Stimulated activated CD4-positive, alpha-beta T cell treated with anti-CD3 and anti-CD28 coated beads, Interleukin-15, amount 100 ng/mL, for 48 hours (primary cell): ENCODE data around the gene CHIT1.

Experiments
- DNase-seq, 2 donors: peaks; one replicate each; pipeline ENCODE4 v3.0.0-alpha.2; 2020; ENCODE audit warnings: low read depth in 2 of 2

CHIT1 gene

DNA sequence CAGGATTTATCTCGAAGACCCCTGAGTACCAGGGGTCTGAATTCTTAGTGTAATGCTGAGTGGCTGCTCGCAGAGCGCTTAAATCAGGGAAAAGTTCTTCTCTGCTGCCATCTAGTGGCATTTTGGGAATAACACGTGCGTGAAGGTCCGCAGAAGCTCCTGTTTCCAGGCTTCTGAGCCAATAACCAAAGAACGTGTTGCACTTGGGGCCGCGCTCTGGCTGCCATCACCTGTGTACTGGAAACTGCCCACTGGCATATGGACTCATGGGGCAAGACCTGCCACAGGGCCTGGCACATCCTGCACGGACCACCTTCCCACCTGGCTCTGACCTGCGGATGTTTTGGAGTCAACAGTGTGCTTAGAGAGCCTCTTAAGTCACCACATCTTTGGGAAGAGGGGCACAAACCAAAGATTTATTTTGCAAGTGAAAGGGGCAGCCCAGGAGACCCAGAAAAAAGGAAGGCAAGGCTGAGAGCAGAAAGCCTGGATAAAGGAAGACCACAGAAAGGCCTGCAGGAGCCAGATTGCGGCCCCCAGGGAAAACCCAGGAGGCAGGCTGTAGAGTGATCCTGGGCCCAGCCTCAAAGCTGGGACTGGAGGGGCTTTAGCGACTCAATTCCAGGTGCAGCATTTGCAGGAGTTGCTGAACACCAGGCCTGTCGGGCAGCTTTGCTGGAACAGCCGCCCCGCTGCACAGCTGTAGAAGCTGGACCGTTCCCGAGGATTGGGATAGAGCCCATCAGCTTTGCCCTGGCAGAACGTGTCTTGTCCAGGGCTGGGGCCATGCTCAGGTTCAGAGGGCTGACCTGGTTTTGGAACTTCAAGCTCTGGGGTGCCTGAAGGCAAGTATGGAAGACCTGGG is 13.0 kb downstream of the CHIT1 start:
- DNase-seq = peak; percentile 15 to 45

DNA sequence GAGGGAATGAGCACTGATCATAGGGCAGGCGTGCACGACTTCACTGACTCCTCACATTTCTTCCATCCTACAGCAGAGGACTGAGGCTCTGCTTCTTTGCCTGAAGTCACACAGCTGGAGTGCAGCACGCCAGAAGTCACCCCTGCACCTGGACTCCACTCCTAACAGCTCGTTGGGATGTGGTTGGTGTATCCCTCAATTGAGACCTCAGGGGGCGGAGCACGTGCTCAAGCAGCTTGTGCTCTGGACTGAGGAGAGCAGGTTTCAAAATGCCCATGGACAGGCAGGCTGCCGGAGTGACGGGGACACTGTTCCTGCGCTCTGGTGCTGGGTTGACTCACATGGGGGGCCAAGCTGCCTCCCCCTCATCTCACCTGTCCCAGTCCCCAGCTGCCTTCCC is 13.9 kb downstream of the CHIT1 start:
- DNase-seq = no peak

DNA sequence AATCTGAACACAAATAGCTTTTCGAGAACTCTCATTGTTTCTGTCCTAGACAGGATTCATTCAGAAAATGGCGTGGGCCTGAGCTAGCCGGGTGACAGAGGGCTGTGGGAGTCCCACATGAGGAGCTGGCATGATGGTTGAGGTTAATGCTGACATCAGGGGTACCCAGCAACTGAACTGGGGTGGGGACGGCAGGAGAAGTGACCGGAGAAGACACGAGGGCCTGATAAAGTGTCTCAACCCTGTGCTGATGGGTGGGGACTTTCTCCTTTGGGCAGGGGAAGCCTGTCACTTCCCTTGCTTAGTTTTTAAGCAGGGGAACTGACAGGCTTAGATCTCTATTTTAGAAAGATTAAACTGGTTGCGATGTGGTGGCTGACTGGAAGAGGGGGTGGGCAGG is 14.6 kb downstream of the CHIT1 start:
- DNase-seq = no peak

DNA sequence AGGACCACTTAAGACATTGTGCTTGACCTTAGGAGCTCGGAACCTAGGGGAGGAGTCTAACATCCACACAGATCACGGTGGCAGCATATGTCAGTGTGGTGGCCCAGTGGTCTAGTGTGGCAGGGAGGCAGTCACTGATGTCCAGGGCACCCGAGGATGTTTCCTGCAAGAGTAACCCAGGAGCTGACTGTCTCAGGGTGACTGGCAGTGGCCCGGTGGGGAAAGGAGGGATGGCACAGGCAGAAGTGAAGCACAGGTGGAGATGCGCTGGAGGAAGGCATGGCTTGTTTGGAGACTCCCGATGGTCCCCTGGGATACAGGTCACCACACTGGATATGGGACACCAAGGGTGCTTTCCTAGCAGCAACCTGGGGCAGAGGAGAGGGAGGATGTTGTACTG is 16.3 kb downstream of the CHIT1 start:
- no peak for DNase-seq

DNA sequence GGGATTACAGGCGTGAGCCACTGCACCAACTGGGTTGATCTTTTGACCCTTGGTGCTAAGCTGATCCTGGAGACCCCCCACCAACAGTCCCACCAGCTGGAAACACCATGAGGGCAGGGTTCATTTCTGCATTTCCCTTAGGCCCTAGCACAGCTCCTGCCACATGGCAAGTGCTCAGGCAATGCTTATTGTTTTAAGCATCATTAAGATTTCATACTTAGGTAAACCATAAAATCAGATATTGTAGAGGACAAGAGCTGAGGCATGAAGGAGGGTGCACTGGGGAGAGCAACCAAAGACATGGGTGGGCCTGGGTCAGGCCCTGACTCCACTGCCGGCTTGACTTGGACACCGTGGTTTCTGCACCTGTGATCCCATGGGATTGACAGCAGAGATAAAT is 17.7 kb downstream of the CHIT1 start:
- no peak for DNase-seq

DNA sequence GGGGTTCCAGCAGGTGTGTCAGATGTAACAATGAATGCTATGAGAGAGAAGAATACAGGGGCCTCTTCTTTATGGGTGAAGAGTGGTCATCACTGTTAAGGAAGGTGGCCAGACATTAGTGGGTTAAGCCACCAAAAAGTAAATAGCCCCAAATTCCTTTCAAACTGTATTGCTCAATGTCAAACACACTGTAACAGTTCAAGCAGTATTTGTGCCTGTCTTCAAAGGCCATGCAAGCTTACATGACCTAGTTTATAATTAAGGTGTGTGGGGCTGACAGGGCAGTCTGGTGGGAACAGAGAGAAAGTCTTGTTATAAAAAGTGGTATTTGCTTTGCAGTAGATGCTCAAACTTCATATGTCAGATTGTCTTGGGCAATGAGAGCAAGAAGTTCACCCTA is 18.5 kb downstream of the CHIT1 start:
- no peak for DNase-seq

DNA sequence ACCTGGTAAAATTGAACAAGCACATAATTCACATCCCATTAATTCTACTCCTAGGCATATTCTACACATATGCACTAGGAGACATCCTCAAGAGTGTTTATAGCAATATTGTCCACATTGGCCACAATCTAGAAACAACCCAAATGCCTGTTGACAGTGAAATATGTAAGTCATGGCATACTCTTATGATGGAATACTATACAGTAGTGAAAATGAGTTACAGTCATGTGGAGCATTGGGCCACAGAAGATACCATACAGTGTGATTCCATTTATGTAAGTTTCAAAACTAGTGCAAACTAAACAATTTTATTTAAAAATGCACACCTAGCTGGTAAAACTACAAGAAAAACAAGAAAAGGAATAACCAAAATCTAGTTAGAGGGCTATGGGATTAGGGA is 19.1 kb downstream of the CHIT1 start:
- DNase-seq = no peak

DNA sequence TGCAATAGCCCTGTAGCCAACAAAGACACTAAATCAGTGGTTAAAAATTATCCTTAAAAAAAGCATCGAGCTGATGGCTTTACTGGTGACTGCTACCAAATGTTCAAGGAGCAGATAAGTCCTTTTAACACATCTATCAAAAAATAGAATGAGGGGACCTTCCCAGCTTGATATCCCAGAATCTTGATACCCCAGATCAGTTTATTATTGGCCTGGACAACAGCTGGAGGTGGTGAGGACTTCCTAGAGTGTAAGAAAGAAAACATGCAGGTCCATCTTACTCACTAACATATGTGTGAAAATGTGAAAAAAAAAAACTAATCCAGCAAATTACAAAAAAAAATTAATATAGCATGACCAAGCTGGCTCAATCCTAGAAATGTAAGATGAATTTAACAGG is 21.3 kb downstream of the CHIT1 start:
- DNase-seq = no peak

DNA sequence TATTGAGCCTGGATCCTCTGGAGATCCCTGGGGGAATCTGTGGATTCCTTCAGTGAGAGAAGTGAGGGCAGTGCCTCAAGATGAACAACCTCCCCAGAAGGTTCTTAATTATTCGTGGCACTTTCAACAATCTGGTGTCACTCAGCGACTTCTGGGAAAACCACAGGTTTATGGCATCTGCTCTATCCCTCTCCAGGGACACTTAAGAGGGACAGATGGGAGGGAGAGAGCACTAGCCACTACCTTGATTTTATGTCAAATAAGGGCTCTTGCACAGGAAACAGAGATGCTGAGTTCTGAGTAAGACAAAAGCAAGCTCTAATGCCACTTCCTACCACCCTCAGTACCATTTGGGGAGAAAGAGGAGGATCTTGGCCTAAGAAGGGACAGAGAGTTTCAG is 21.7 kb downstream of the CHIT1 start:
- DNase-seq = no peak

DNA sequence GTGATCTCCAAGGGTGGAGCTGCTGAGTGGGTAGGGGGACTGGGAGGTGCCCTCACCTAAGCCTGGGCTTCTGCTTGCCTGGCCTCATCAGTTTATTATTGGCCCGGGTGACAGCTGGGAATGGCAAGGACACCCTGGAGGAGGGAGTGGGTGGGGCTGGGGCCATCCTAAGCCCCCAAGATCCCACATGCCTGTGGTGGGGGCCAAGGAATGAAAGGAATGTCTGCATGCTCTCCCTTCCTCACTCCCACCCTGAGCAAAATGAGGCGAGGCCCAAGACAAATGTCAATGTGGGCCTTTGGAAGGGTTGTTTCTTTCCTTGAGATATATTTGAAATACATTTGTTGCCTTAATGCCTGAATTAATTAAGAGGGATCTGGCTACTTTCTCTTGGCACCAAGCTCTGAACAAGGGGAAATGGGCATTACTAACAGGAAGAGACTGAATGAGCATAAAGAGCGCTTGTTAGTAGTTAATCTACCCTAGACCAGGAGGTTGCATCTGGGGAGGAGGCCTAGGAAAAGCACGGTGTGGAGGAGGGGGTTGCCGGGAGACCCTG is 23.3 kb downstream of the CHIT1 start:
- DNase-seq = no peak

DNA sequence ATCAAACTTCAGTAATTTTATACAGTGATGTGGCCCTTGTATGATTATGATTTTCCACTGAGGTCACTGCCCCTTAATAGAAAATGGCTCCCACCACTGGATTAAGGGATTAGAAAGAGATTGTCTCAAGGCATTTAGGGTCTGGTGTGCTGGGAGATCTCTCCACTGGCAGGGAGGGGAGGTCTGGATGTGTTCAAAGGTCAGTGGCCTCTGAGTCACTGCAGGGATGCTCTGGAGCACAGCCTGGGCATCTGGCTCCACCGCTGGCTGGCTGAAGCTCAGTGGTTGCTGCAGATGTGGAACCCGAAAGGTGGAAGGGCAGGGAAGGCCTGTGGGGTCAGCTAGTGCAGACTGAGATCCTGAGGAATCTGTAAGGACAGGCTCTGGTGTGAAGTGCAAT is 24.7 kb downstream of the CHIT1 start:
- no peak for DNase-seq

DNA sequence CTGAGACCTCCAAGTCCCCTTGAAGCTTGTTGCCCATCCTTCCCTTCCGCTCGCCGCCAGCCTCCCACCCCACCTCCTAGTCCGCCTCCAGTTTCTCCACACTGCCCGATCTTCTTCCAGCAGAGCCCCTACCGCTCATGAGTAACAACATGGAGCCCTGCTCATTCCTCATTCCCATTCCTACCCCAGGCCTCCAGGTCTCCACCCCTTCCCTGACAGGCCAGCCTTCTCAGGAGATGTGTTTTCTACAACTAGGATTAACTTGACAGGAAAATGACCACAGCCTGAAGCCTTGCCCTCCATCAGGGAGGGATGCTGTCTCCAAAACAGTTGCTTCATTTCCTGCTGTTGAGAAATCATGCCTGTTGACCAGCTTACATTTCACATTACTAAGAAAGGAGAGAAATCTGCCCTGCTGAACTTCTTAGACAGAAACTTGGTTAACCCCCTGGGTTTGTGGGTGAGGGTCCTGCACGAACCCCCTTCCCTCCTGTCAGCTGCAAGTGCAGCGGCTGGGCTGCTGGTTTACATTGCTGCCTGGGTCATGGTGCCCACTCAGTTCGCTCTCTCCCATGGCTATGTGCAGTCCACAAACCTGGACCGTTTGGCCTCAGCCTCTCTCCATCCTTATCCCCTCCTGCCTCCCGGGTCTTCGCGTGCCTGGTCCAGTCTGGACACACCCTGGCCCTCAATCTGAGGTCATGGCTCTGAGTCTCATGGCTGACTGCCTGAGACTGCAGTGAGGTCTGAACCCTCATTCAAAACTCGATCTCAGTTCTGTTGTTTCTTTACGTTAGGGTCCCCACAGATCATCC is 26.8 kb downstream of the CHIT1 start:
- DNase-seq = no peak

DNA sequence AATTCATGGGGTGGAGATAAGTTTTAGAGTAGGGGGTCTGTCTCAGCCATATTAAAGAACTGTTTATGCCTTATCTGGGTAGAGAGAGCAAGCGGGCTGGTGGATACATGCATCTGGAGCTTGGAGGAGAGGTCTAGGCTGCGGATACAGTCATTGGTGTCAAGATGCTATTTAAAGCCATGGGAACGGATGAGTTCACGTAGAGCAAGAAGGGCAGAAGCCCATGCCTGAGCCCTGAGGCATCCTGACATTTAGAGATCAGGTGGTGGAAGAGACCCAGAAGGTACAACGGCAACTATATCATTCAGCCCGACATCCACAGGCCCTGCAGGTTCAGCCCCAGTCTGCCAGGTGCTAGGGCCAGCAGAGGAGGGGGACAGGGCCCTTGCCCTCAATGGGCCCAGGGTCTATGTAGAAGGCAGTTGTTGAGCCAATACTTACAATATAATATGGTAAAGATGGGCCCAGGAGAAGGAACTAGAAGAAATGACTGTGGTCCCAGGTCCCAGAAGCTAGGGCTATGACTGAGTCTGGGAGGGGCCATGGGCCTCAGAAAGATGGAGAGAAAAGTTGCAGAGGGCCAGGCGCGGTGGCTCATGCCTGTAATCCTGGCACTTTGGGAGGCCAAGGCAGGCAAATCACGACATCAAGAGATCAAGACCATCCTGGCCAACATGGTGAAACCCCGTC is 27.8 kb downstream of the CHIT1 start:
- DNase-seq = no peak

DNA sequence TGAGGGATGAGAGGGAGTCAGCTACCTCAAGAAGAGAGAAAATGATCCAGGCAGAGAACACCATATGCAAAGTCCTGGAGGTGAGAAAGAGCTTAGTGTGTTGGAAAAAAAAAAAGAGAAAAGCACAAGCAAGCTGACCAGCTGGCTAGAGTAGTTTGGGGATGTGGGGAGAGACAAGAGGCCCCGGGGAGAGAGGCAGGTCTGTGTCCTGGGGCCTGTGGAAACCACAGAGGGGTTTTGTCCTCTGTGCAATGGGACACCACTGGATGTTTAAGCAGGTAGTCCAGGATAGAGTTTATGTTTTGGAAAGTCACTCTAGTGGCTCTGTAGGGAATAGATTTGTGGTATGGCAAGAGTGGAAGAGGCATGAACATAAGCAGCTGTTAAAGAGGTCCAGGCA is 28.6 kb downstream of the CHIT1 start:
- DNase-seq = no peak

DNA sequence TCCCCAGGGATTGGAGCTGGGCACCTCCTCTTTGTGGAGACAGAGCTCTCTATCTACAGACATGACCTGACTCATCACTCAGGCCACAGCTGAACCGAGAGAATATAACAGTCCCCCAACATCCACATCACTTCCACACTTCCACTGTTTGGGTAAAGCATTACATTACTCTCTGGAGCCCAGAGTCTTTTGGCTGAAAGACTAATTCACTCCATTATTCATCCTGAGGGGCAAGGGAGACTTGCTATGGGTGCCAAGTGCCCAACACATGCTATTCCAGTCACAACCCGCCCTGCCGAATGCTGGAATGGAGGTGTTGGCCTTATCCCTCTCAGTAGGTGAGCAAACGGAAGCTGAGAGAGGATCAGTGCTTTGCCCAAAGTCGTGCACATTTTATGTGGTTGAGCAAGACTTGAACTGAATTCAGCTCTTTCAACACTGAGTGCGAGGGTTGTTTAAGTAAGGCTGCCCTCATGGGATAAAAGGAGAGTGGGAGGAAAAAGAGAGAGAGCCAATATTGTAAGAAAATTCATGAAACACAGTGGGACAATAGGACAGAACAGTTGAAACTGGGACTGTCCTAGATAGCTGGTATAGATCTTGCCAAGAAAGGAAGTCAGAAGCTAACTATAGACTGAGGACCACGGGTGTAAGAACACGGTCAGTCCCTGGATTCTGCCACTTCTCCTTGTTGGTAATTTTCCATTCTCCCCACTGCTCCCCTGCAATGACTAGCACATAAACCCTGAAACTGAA is 29.5 kb downstream of the CHIT1 start:
- no peak for DNase-seq

DNA sequence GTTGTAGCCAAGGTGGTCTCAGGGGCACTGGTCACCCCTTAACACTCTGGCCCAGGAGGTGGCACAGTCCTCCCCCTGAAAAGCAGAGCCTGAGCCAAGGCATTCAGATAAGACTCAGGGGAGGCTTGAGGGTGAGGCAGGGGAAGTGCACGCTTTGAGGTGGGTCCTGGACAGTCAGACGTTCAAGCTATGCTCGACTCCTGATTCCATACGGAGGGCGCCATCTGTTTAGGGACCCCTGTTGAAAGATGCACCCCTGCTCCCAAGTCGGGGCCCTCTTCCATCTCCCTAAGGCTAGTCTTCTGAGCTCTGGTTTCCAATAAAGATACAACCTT is 30.0 kb downstream of the CHIT1 start:
- no peak for DNase-seq

DNA sequence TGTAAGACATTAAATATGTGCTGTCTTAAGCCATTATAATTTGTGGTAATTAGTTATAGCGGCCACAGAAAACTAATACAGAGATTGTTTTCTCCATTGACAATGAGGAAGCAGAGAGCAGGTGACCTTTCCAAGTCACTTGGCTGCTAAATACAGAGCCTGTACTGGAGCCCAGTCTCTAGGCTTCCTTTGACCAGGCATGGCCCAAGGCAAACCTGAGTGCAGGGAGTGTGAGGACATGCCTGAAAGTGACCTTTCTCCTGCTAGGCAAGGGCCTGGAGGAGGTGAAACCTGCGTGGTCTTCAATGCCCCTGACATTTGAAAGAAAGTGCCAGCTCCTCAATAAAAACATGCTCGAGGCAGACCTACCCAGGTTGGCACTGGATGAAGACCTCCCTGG is 30.5 kb downstream of the CHIT1 start:
- no peak for DNase-seq

DNA sequence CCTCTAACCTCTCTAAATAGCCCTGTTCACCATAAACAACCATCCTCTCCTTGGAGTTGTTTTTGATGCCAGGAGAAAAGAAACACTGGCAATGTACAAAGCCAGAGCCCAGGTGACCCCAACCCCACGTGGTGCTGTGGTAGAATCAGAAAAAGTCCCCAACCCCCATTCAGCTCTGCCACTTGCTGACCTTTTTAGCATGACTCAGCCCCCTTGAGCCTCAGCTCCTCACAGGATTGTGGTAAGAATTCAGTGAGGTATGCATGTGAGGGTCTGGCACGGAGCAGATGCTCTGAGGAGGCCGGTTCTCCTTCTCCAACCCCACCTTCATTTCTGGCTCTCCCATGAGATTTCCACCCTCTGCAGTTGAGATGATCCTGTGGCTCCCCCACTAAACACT is 31.8 kb downstream of the CHIT1 start:
- DNase-seq = no peak

DNA sequence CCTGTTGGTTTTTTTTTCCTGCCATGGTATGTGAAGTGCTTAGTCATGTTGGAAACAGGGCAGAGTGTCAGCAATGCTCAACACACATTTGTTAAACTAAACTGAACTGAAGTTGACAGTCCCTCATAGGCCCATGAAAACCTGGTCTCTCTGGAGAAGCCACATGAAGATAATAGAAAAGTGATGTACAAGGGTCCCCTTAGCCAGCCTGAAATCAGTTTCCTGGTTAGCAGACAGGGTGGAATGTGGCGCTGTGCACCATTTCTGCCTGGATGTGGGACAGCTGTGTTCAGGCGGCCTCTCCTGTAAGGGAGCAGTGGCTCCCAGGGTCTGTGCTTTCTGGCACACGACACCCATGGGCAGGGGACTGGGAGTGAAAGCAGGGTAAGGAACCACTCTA is 33.1 kb downstream of the CHIT1 start:
- no peak for DNase-seq

DNA sequence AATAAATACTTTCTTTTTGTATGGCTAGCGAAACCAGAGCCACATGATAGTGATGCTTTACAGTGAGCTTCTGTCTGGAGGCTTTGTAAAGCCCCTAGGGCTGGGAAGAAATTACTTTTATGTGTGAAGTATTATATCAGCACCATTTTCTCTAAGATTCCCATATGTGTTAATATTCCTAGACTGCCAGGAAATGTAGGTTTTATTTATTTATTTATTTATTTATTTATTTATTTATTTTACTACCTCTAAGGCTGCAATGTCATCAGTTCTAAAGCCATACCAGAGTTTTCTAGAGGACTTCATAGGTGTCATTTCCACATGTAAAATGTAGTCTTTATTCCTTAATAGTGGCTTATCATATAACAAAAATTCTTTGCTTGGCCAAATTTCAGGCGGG is 38.5 kb downstream of the CHIT1 start:
- no peak for DNase-seq

DNA sequence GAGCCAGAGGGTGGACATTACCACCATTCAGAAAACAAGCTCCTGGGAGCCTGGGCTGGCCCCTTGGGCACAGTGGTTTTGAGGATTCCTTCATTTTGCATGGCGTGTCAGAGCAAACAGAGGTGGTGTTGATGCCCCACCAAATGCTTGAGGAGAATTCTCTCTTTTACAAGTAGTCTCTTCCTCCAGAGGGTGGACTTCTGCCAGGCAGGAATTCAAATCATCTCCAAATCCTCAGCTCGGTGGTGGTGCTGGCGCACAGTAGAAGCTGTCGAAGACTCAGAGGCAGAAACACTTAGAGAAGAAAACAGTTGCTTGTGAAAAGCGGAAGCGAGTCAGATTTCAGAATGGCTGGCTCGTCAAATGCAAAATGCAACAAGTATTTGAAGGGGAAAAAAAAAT is 39.5 kb downstream of the CHIT1 start:
- DNase-seq = no peak
